ENCODE data around the gene CLSTN1. TPM values are rescaled to one million over a fixed set of nuclear protein-coding genes. Genes with fewer than 3 reads are reported as not detected.

The CLSTN1 gene
- total RNA-seq, 2 experiments from 2014 or later, result 29.3 to 29.9 TPM

DNA sequence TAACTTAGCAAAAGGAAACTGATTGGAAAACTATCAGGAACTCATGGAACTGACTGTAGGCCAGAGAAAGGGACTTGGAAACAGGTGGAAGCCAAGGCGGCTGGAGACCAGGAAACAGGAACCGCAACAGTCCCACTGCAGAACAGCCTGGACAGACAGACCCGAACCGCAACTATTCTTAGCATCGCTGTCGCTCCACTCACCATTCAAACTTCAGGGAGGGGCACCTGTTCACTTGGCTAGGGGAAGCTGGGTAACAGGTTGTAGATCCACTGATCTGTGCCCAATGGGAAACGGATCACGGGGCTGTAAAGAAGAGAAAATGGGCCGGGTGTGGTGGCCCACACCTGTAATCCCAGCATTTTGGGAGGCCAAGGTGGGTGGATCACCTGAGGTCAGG is 61.9 kb downstream of the CLSTN1 start:
- Mint-ChIP-seq H3K36me3 (ENCODE audit: low read depth) (peaks cover 1% of the 10 kb centered on the region), H3K4me3 (no peak overlapping the region), H3K4me1 (ENCODE audit: low read depth) (peaks cover 15% of the 10 kb centered on the region), H3K27me3 (no peaks in the 10 kb centered on the region), H3K27ac (no peak overlapping the region), H3K9me3 (no peaks in the 10 kb centered on the region)
- intact Hi-C loops (cut with micrococcal nuclease), result no loop called here
- no peak for ATAC-seq
- ChIA-PET POLR2A (interaction anchor here (0.7 kb wide), 1 partner anchor 53 kb away, joined by 3 read pairs; no protein-coding TSS in a partner anchor), CTCF (no interaction called here)
- DNase-seq, result no peak
- TF ChIP-seq, protein P1, sequence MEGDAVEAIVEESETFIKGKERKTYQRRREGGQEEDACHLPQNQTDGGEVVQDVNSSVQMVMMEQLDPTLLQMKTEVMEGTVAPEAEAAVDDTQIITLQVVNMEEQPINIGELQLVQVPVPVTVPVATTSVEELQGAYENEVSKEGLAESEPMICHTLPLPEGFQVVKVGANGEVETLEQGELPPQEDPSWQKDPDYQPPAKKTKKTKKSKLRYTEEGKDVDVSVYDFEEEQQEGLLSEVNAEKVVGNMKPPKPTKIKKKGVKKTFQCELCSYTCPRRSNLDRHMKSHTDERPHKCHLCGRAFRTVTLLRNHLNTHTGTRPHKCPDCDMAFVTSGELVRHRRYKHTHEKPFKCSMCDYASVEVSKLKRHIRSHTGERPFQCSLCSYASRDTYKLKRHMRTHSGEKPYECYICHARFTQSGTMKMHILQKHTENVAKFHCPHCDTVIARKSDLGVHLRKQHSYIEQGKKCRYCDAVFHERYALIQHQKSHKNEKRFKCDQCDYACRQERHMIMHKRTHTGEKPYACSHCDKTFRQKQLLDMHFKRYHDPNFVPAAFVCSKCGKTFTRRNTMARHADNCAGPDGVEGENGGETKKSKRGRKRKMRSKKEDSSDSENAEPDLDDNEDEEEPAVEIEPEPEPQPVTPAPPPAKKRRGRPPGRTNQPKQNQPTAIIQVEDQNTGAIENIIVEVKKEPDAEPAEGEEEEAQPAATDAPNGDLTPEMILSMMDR (IDR thresholded peaks at IDR 0.05), result no peak

DNA sequence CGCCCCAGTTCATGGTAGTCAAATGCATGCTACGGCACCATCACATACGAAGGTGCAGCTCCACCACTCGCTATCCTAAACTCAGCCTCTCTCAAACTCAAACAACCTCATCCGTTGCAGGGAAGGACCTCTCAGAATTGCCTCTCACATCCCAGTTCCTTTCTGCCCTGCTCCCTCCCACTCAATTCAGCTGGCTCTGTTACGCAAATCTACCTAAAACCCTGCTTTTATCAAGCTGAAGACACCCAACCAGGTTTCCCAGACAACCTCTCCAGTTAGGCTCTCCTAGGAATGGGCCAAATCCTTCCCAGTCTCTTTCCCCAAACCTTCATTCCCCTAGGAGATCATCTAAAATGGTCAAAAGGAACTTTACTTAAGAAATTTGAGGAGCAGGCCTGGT is 62.9 kb downstream of the CLSTN1 start:
- H3K9me3 Mint-ChIP-seq, result no peaks in the 10 kb centered on the region
- CTCF ChIA-PET, result interaction anchor here (1.2 kb wide), 1 partner anchor 39 kb away, joined by 3 read pairs; no protein-coding TSS in a partner anchor
- intact Hi-C loops (cut with micrococcal nuclease), result no loop called here
- peaks cover 15% of the 10 kb centered on the region for H3K4me1 Mint-ChIP-seq (ENCODE audit: low read depth)
- peaks cover 1% of the 10 kb centered on the region for H3K36me3 Mint-ChIP-seq (ENCODE audit: low read depth)
- ATAC-seq (no peak), DNase-seq (no peak)
- no peak overlapping the region for H3K4me3 Mint-ChIP-seq
- H3K27me3 Mint-ChIP-seq, result no peaks in the 10 kb centered on the region
- POLR2A ChIA-PET, result interaction anchor here (1.1 to 1.2 kb wide), 2 partner anchors 17 to 26 kb away, joined by 3 read pairs; no protein-coding TSS in a partner anchor
- no peak overlapping the region for H3K27ac Mint-ChIP-seq
- TF ChIP-seq, protein P1 (IDR thresholded peaks at IDR 0.05), result no peak

DNA sequence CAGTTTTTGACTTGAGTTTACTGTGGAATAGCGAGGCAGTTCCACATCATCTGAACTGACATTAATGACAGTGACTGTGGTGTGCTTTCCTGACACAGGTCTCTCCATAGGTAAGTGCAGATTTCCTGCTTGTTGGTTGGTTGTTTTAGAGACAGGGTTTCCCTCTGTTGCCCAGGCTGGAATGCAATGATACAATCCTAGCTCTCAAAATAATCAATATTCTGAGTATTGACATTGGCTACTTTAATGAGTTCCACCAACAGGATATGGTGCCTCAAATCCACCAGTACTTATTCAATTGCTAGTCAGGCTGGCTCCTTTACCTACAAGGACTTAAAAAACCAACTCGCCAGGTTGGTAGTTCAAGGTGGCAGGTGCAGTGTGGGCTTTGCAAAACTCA is 63.8 kb downstream of the CLSTN1 start:
- no peak overlapping the region for H3K27ac Mint-ChIP-seq
- ChIA-PET CTCF (interaction anchor here (1.2 kb wide), 1 partner anchor 38 kb away, joined by 3 read pairs; no protein-coding TSS in a partner anchor), POLR2A (interaction anchor here (1.1 kb wide), 1 partner anchor 25 kb away, joined by 3 read pairs; no protein-coding TSS in a partner anchor)
- H3K9me3 Mint-ChIP-seq, result no peaks in the 10 kb centered on the region
- no peaks in the 10 kb centered on the region for H3K27me3 Mint-ChIP-seq
- intact Hi-C loops (cut with micrococcal nuclease), result no loop called here
- ATAC-seq (no peak), DNase-seq (no peak)
- no peak overlapping the region for H3K4me3 Mint-ChIP-seq
- peaks cover 15% of the 10 kb centered on the region for H3K4me1 Mint-ChIP-seq (ENCODE audit: low read depth)
- TF ChIP-seq, protein P1 (IDR thresholded peaks at IDR 0.05), result no peak
- peaks cover 1% of the 10 kb centered on the region for H3K36me3 Mint-ChIP-seq (ENCODE audit: low read depth)

DNA sequence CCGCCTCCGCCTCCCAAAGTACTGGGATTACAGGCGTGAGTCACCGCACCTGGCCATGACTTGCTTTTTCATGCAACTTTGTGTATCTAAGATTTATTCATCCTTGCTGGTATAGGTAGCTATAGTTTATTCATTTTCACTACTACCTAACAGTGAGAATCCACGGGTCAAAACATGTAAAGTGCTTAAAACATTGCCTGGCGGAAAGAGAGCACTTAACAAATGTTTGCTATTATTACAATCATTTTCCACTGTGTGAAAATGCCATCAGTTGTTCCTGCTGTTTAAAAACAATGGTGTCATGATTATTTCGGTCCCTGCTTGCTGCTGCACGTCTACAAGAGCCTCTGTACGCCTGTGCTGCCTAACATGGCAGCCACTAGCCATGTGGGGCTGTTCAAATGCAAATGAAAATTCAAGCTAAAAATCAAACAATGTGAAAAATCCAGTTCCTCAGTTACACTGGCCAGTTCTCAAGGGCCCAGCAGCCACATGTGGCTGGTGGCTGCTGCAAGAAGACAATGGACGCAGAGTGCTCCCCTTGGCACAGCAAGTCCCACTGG is 65.1 kb downstream of the CLSTN1 start:
- no peak for ATAC-seq
- CTCF ChIA-PET, result interaction anchor here (1.6 kb wide), 1 partner anchor 26 kb away, joined by 7 read pairs; no protein-coding TSS in a partner anchor
- POLR2A ChIA-PET, result no interaction called here
- Mint-ChIP-seq H3K27me3 (no peaks in the 10 kb centered on the region), H3K4me1 (ENCODE audit: low read depth) (peaks cover 9% of the 10 kb centered on the region), H3K9me3 (no peaks in the 10 kb centered on the region), H3K36me3 (ENCODE audit: low read depth) (peaks cover 5% of the 10 kb centered on the region), H3K27ac (no peak overlapping the region), H3K4me3 (no peak overlapping the region)
- intact Hi-C loops (cut with micrococcal nuclease), result no loop called here
- DNase-seq, result no peak
- TF ChIP-seq, protein P1 (IDR thresholded peaks at IDR 0.05), result no peak

DNA sequence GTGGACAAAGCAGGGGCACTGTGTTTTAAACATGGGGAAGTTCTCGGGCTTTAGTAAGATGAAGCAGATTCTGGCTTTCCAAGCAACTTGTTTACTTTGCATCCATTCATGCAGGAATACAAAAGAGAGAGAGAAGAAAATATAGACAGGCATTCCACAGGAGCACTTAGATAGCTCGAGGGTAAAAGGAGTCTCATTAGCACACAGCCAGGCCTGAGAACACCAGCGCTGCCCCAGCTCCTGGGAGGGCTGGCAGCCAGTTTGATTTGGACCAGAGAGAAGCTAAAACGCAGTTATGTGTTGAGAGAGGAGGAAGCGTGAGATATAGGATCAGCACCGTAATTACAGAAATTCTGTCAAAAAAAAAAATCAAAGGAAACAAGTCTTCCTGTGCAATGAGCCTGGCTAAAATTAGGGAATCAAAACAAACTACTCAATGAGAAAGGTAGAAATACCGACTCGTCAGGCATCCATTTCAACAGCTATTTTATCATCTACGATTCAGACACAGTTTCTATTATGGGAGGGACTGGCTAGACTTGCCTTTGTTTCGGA is 68.2 kb downstream of the CLSTN1 start:
- ATAC-seq (no peak), DNase-seq (no peak)
- TF ChIP-seq, protein P1 (IDR thresholded peaks at IDR 0.05), result no peak
- Mint-ChIP-seq H3K9me3 (no peaks in the 10 kb centered on the region), H3K4me3 (no peak overlapping the region), H3K4me1 (ENCODE audit: low read depth) (peaks cover 9% of the 10 kb centered on the region), H3K36me3 (ENCODE audit: low read depth) (peaks cover 17% of the 10 kb centered on the region), H3K27ac (no peak overlapping the region), H3K27me3 (no peaks in the 10 kb centered on the region)
- CTCF ChIA-PET, result interaction anchor here (1.1 kb wide), 1 partner anchor 37 kb away, joined by 3 read pairs; no protein-coding TSS in a partner anchor
- intact Hi-C loops (cut with micrococcal nuclease), result no loop called here
- POLR2A ChIA-PET, result no interaction called here

Measured in activated CD8-positive, alpha-beta T cell treated with anti-CD3 and anti-CD28 coated beads for 36 hours (primary cell).